Limb (tissue), 2 donors: ENCODE measurements around the gene CCNB1.
"Not testable (repeated sequence)": the region's sequence is repeated elsewhere in the genome, so short reads cannot be mapped to it uniquely, and the experiment has no call there.

Experiments
- DNase-seq, 2 donors: peaks; one replicate each; pipeline ENCODE4 v3.0.0-alpha.2; 2016; ENCODE audit errors: extremely low spot score in 2 of 2

CCNB1 gene

DNA sequence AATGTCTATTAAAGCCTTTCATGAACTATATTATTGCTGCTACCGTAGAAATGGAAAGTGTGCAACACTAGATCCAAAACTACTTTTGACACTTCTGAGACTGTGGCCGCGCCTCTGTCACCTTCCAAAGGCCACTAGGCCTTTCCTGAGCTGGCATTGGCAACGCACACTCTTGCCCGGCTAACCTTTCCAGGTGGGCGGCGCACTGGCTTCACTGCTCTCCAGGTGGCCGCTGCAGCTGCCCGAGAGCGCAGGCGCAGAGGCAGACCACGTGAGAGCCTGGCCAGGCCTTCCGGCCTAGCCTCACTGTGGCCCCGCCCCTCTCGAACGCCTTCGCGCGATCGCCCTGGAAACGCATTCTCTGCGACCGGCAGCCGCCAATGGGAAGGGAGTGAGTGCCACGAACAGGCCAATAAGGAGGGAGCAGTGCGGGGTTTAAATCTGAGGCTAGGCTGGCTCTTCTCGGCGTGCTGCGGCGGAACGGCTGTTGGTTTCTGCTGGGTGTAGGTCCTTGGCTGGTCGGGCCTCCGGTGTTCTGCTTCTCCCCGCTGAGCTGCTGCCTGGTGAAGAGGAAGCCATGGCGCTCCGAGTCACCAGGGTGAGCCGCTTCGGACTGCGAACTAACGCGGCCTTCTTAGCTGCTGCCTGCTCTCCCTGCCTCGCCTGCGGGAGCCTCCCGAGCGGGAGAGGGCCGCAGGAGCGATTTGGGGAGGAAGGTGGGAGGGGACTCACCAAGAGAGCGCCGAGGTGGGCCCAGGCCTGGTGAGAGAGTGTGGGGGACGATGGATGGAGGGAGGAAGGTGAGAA, at the start of gene CCNB1:
Gene CCNB1 (plus strand): TSS at position 465 of the 807 bp plus-strand sequence. CDS start 113 bp downstream, at position 578.
- DNase-seq, result peak; percentile 97 to 99

DNA sequence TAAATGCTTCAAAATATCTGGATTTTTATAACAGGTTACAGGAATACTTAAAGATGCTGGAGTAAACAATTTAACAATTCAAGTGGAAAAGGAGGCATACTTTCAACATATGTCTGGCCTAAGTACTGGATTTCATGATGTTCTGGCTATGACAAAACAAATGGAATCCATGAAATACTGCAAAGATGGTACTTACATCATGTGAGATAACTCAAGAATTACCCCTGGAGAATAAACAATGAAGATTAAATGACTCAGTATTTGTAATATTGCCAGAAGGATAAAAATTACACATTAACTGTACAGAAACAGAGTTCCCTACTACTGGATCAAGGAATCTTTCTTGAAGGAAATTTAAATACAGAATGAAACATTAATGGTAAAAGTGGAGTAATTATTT, 37.5 kb upstream of the CCNB1 start:
- DNase-seq, result no peak

DNA sequence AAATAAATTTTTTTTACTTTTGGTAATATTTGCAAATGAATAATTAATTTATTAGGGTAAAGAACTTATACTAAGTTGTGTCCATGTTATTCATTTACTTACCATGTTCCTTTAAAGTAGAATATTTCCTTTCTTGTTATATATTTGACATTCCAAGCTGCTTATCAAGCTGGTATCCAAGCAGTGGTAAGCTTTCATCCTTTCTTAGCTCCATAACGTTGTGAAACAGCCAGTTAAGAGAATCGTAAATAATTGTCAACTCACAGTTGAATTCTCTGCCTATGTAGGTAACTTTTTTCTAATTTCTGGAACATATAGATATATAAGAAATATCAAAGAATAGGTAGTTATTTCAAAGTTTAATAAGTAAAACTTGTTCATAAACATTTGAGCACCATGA, 36.7 kb upstream of the CCNB1 start:
- DNase-seq, result no peak

- DNase-seq, result no peak
Measured at GRCh38 chr5:69131304-69131703, 35.6 kb upstream of the CCNB1 start.

- no peak for DNase-seq
Measured at GRCh38 chr5:69134126-69134525, 32.8 kb upstream of the CCNB1 start.

- DNase-seq, result no peak
Measured at GRCh38 chr5:69136293-69136692, 30.7 kb upstream of the CCNB1 start.

DNA sequence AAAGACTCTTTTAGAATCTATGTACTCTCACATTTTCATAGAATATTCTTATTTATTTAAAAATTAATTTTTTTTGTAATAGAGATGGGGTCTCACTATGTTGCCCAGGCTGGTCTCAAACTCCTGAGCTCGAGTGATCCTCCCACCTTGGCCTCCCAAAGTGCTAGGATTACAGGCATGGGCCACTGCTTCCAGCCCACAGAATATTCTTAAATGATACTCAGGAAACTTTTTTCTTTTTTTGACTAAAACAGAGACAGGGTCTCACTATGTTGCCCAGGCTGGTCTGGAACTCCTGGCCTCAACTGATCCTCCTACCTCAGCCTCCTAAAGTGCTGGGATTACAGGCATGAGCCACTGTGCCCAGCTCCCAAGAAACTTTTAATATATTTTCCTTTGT, 29.7 kb upstream of the CCNB1 start:
- not testable (repeated sequence) for DNase-seq

DNA sequence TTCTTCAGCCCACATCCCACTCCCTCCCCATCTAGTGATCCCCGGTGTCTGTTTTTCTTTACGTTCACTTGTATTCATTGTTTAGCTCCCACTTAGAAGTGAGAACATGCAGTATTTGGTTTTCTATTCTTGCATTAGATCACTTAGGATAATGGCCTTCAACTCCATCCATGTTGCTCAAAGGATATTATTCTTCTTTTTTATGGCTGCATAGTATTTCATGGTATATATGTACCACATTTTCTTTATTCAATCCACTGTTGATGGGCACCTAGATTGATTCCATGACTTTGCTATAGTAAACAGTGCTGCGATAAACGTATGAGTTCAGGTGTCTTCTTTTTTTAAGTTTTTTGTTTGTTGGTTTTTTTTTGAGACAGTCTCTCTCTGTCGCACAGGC, 29.1 kb upstream of the CCNB1 start:
- DNase-seq, result no peak

GRCh38 chr5:69138766-69139165, 28.2 kb upstream of the CCNB1 start:
- no peak for DNase-seq

GRCh38 chr5:69140239-69140638, 26.7 kb upstream of the CCNB1 start:
- not testable (repeated sequence) for DNase-seq

- no peak for DNase-seq
Measured at GRCh38 chr5:69140827-69141226, 26.1 kb upstream of the CCNB1 start.

GRCh38 chr5:69148576-69148975, 18.4 kb upstream of the CCNB1 start:
- not testable (repeated sequence) for DNase-seq

GRCh38 chr5:69148981-69149675, 17.8 kb upstream of the CCNB1 start:
- DNase-seq, result no peak

- no peak for DNase-seq
Measured at GRCh38 chr5:69149676-69150010, 17.3 kb upstream of the CCNB1 start.

GRCh38 chr5:69152731-69153130, 14.2 kb upstream of the CCNB1 start:
- no peak for DNase-seq

- no peak for DNase-seq
Measured at GRCh38 chr5:69156456-69156855, 10.5 kb upstream of the CCNB1 start.

- DNase-seq, result no peak
Measured at GRCh38 chr5:69158039-69158438, 8.9 kb upstream of the CCNB1 start.

DNA sequence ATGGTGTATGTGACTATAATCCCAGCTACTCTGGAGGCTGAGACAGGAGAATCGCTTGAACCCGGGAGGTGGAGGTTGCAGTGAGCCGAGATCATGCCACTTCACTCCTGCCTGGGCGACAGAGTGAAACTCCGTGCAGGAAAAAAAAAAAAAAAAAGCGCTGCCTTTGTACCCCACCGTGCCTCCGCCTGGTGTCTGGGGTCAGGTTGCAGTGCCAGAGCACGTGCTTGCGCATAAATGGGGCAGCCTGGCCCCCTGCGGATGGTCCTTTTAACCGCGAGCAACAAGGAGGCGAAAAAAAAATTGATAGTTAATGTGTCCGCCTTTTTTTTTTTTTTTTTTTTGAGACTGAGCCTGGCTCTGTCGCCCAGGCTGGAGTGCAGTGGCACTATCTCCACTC, 6.3 kb upstream of the CCNB1 start:
- no peak for DNase-seq

- DNase-seq, result no peak
Measured at GRCh38 chr5:69167493-69167855, 524 bp downstream of the CCNB1 start.

GRCh38 chr5:69167929-69168328, 979 bp downstream of the CCNB1 start:
- no peak for DNase-seq

- DNase-seq, result no peak
Measured at GRCh38 chr5:69170495-69170894, 3.5 kb downstream of the CCNB1 start.

GRCh38 chr5:69170969-69171368, 4.0 kb downstream of the CCNB1 start:
- no peak for DNase-seq

GRCh38 chr5:69181659-69182293, 14.8 kb downstream of the CCNB1 start:
- not testable (repeated sequence) for DNase-seq
